Measurements from ENCODE around the gene AP3S2. TPM values are rescaled to one million over a fixed set of nuclear protein-coding genes. Genes with fewer than 3 reads are reported as not detected.

AP3S2 gene
- total and polyA plus RNA-seq, 2 of the 8 experiments (the other 6 are each of a cell fraction or from before 2014, with no cell fraction given) = 19.2 to 45.4 TPM

- no peaks in the 10 kb centered on the region for H3K79me1 ChIP-seq (ENCODE audit: low read depth, low read length)
- H2AK5ac ChIP-seq (ENCODE audit: low read depth, low read length) = no peak overlapping the region
- POLR2A ChIA-PET (ENCODE audit: partially characterized antibody) = interaction anchor here (1.3 to 1.6 kb wide), 2 partner anchors 10 to 18 kb away, joined by 5 to 6 read pairs; no protein-coding TSS in a partner anchor
- no peak overlapping the region for H3K23ac ChIP-seq (ENCODE audit: insufficient read length)
- WGBS, 2 experiments (ENCODE audit: extremely low coverage in 1 of 2, insufficient coverage in 1 of 2, insufficient read length in 1 of 2, insufficient replicate concordance in 2 of 2, low coverage in 1 of 2, low lambda C conversion rate in 2 of 2, missing lambda C conversion rate in 1 of 2) = 91% methylated on average over 15 of the region's 15 CpGs; no CpG with 5 or more reads in 1 of the 2 experiments
- peaks cover 7 to 14% (median 10%) of the 10 kb centered on the region in 4 experiments for H3K4me1 ChIP-seq (replicated peaks in 1 of 4; ENCODE audit: control insufficient read depth in 3 of 4, insufficient read depth in 4 of 4, low read length in 3 of 4)
- DNase-seq (ENCODE audit: low read depth in 1 of 2, low spot score in 2 of 2) = no peak
- no peak overlapping the region for H2BK120ac ChIP-seq (replicated peaks; ENCODE audit: low read depth, low read length)
- no peak overlapping the region for H3K4me2 ChIP-seq (ENCODE audit: insufficient read depth in 1 of 2, low read depth in 2 of 2, low read length in 2 of 2)
- no peak overlapping the region for H3K4me3 ChIP-seq (ENCODE audit: extremely low read depth in 1 of 4, insufficient read depth in 2 of 4, low read depth in 3 of 4, low read length in 4 of 4)
- H2AFZ ChIP-seq (ENCODE audit: low read length) = 0 out of 2 replicates have a peak overlapping the region, but pooled peaks have one; percentile 0
- H3K9me3 ChIP-seq (ENCODE audit: insufficient read depth in 2 of 2, low read depth in 1 of 2, low read length in 1 of 2) = no peaks in the 10 kb centered on the region
- H2BK5ac ChIP-seq (ENCODE audit: low read depth, low read length) = no peak overlapping the region
- H3K36me3 ChIP-seq (ENCODE audit: control insufficient read depth in 2 of 4, insufficient read depth in 4 of 4, low read length in 3 of 4) = no peaks in the 10 kb centered on the region
- no peak for FAIRE-seq
- H3K79me2 ChIP-seq (ENCODE audit: control insufficient read depth in 1 of 2, insufficient read depth in 2 of 2, low read length in 2 of 2) = no peaks in the 10 kb centered on the region
- no peak overlapping the region for H3K14ac ChIP-seq (ENCODE audit: insufficient read length)
- no peaks in the 10 kb centered on the region for H3K23me2 ChIP-seq (ENCODE audit: low read depth, low read length)
- no peak overlapping the region for H3K56ac ChIP-seq (replicated peaks; ENCODE audit: insufficient read length, low read depth, low read length)
- H2BK12ac ChIP-seq (ENCODE audit: low read depth, low read length) = peak overlapping the region; percentile 22; the same call in 1 of the 2 replicates
- no peak for TF ChIP-seq SAP30 (IDR thresholded peaks at IDR 0.05; ENCODE audit: insufficient read depth, insufficient replicate concordance, low read length)
- TF ChIP-seq BACH1 (IDR thresholded peaks at IDR 0.05; ENCODE audit: low read length) = peak; percentile 55
- peak; percentile 47; the same call in 1 of the 2 replicates for TF ChIP-seq TEAD4 (IDR thresholded peaks at IDR 0.05; ENCODE audit: low read depth, low read length)
- TF ChIP-seq RBBP5 (IDR thresholded peaks at IDR 0.05; ENCODE audit: borderline replicate concordance, low read depth, low read length) = 0 out of 2 replicates have a peak, but pooled peaks have one; percentile 58
- H3K4ac ChIP-seq (replicated peaks; ENCODE audit: insufficient read length, low read depth, low read length) = no peak overlapping the region
- H3K27me3 ChIP-seq (replicated peaks in 1 of 4; ENCODE audit: control insufficient read depth in 3 of 4, extremely low read depth in 1 of 4, insufficient read depth in 3 of 4, low read length in 3 of 4) = peaks cover 4 to 16% (median 13%) of the 10 kb centered on the region in 4 experiments
- no peak overlapping the region for H3K18ac ChIP-seq (ENCODE audit: extremely low read depth, low read length)
- no peak overlapping the region for H4K8ac ChIP-seq (ENCODE audit: extremely low read depth, insufficient read depth, low read length)
- no peak overlapping the region for H2BK15ac ChIP-seq (ENCODE audit: low read length)
- CTCF ChIA-PET (ENCODE audit: partially characterized antibody) = interaction anchor here (0.8 to 5.1 kb wide), 10 partner anchors 8 to 93 kb away, joined by 3 to 32 read pairs (median 6); no protein-coding TSS in a partner anchor
- no peaks in the 10 kb centered on the region for H4K20me1 ChIP-seq (replicated peaks in 1 of 2; ENCODE audit: control insufficient read depth in 1 of 2, insufficient read depth in 2 of 2, low read length in 2 of 2)
- no peak overlapping the region for H2BK20ac ChIP-seq (ENCODE audit: low read length)
- H3K9ac ChIP-seq (replicated peaks in 1 of 4; ENCODE audit: extremely low read depth in 1 of 4, low read depth in 3 of 4, low read length in 3 of 4) = no peak overlapping the region
- no peak overlapping the region for H3K27ac ChIP-seq (ENCODE audit: low read depth, low read length)
- no peak overlapping the region for H4K91ac ChIP-seq (replicated peaks; ENCODE audit: insufficient read length, low read length)
- H4K5ac ChIP-seq (ENCODE audit: insufficient read length, low read depth, low read length) = no peak overlapping the region
Observed at GRCh38 chr15:89781891-89782618, 111.7 kb downstream of the AP3S2 start.
